Measurements from ENCODE around the gene TENT5C. TPM values are rescaled to one million over a fixed set of nuclear protein-coding genes. Genes with fewer than 3 reads are reported as not detected.

Gene TENT5C
- total RNA-seq, 2 donors from 2014 or later, result 5.4 to 6.9 TPM

GRCh38 chr1:117654493-117655219, 48.8 kb downstream of the TENT5C start:
- no peaks in the 10 kb centered on the region for H3K36me3 ChIP-seq
- no peaks in the 10 kb centered on the region for H3K9me3 ChIP-seq
- ATAC-seq (ENCODE audit: insufficient number of reproducible peaks, low FRiP score, low read depth) (no peak), DNase-seq (ENCODE audit: low spot score) (no peak)
- no peak overlapping the region for H3K27ac ChIP-seq
- peaks cover 0 to 3% of the 10 kb centered on the region in 2 donors for H3K4me1 ChIP-seq (ENCODE audit: control insufficient read depth in 1 of 2, low read depth in 2 of 2)
- no peak for TF ChIP-seq CTCF (IDR thresholded peaks at IDR 0.05)
- no peak overlapping the region for H3K4me3 ChIP-seq
- no peaks in the 10 kb centered on the region for H3K27me3 ChIP-seq (replicated peaks; ENCODE audit: insufficient read depth)

- no peaks in the 10 kb centered on the region for H3K27me3 ChIP-seq (replicated peaks; ENCODE audit: insufficient read depth)
- H3K9me3 ChIP-seq, result no peaks in the 10 kb centered on the region
- no peak overlapping the region for H3K27ac ChIP-seq
- H3K4me1 ChIP-seq (ENCODE audit: control insufficient read depth in 1 of 2, low read depth in 2 of 2), result peaks cover 0 to 3% of the 10 kb centered on the region in 2 donors
- TF ChIP-seq CTCF (IDR thresholded peaks at IDR 0.05), result no peak
- ATAC-seq (ENCODE audit: insufficient number of reproducible peaks, low FRiP score, low read depth) (no peak), DNase-seq (ENCODE audit: low spot score) (no peak)
- no peaks in the 10 kb centered on the region for H3K36me3 ChIP-seq
- H3K4me3 ChIP-seq, result no peak overlapping the region
Observed at GRCh38 chr1:117655220-117655577, 49.4 kb downstream of the TENT5C start.

- ATAC-seq (ENCODE audit: insufficient number of reproducible peaks, low FRiP score, low read depth), result no peak
- H3K4me1 ChIP-seq (ENCODE audit: control insufficient read depth in 1 of 2, low read depth in 2 of 2), result peaks cover 0 to 3% of the 10 kb centered on the region in 2 donors
- no peaks in the 10 kb centered on the region for H3K9me3 ChIP-seq
- TF ChIP-seq CTCF (IDR thresholded peaks at IDR 0.05), result no peak
- no peak overlapping the region for H3K27ac ChIP-seq
- H3K27me3 ChIP-seq (replicated peaks; ENCODE audit: insufficient read depth), result no peaks in the 10 kb centered on the region
- no peak overlapping the region for H3K4me3 ChIP-seq
- H3K36me3 ChIP-seq, result no peaks in the 10 kb centered on the region
- no peak for DNase-seq (ENCODE audit: low spot score)
Observed at GRCh38 chr1:117656202-117656641, 50.4 kb downstream of the TENT5C start.

- H3K4me1 ChIP-seq (ENCODE audit: control insufficient read depth in 1 of 2, low read depth in 2 of 2), result peaks cover 0 to 3% of the 10 kb centered on the region in 2 donors
- no peaks in the 10 kb centered on the region for H3K9me3 ChIP-seq
- TF ChIP-seq CTCF (IDR thresholded peaks at IDR 0.05), result no peak
- no peaks in the 10 kb centered on the region for H3K36me3 ChIP-seq
- no peak for ATAC-seq (ENCODE audit: insufficient number of reproducible peaks, low FRiP score, low read depth)
- DNase-seq (ENCODE audit: low spot score), result no peak
- H3K27me3 ChIP-seq (replicated peaks; ENCODE audit: insufficient read depth), result no peaks in the 10 kb centered on the region
- H3K27ac ChIP-seq, result no peak overlapping the region
- no peak overlapping the region for H3K4me3 ChIP-seq
Observed at GRCh38 chr1:117657031-117657430, 51.2 kb downstream of the TENT5C start.

GRCh38 chr1:117657949-117658660, 52.3 kb downstream of the TENT5C start:
- no peak for DNase-seq (ENCODE audit: low spot score)
- no peak for TF ChIP-seq CTCF (IDR thresholded peaks at IDR 0.05)
- Histone ChIP-seq H3K27me3 (replicated peaks; ENCODE audit: insufficient read depth) (no peaks in the 10 kb centered on the region), H3K4me3 (no peak overlapping the region), H3K27ac (no peak overlapping the region), H3K4me1 (ENCODE audit: control insufficient read depth in 1 of 2, low read depth in 2 of 2) (peaks cover 0 to 3% of the 10 kb centered on the region in 2 donors), H3K9me3 (no peaks in the 10 kb centered on the region), H3K36me3 (no peaks in the 10 kb centered on the region)
- no peak for ATAC-seq (ENCODE audit: insufficient number of reproducible peaks, low FRiP score, low read depth)

Data from thoracic aorta (tissue), 2 donors.